ENCODE results near the gene GRM1.

Gene GRM1

DNA sequence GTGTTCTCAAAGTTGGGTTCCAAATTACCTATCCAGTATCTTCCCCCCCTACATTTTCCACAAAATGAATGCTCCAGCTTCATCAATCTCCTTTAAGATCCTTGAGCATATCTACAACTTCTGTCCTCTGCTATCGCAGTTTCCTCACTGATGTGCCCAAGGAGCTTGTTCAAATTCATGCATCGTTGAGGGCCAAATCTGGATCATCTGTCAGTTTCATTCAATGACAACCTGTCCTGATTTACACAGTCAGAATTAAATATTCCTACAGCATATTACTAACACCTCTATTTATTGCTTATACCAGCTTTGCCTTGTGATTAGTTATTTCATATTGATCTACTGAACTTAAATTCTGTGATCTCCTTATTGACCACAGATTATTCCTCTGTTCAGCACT is 68.7 kb downstream of the GRM1 start:
- H3K4me1 ChIP-seq (ENCODE audit: insufficient read depth, low read length, poor library complexity, severe bottlenecking) = no peaks in the 10 kb centered on the region
- H3K9me3 ChIP-seq (ENCODE audit: insufficient read depth, low read depth, low read length) = no peaks in the 10 kb centered on the region
- no peak for TF ChIP-seq CTCF (conservative IDR thresholded peaks at IDR 0.05; ENCODE audit: low read length)
- TF ChIP-seq EZH2phosphoT487 (IDR thresholded peaks at IDR 0.05; ENCODE audit: borderline replicate concordance) = no peak
- H3K4me2 ChIP-seq (ENCODE audit: low read depth, low read length, poor library complexity, severe bottlenecking) = no peak overlapping the region
- H3K79me2 ChIP-seq (ENCODE audit: insufficient read depth, low read length) = no peaks in the 10 kb centered on the region
- no peaks in the 10 kb centered on the region for H3K36me3 ChIP-seq (ENCODE audit: insufficient read depth, low read length)
- H4K20me1 ChIP-seq (ENCODE audit: insufficient read depth, low read length, poor library complexity, severe bottlenecking) = no peaks in the 10 kb centered on the region
- H3F3A ChIP-seq (ENCODE audit: low read depth) = no peaks in the 10 kb centered on the region
- no peak overlapping the region for H3K4me3 ChIP-seq (ENCODE audit: low read length, poor library complexity, severe bottlenecking)
- no peak overlapping the region for H3K9ac ChIP-seq (ENCODE audit: low read depth, low read length, poor library complexity, severe bottlenecking)
- H3K27me3 ChIP-seq (ENCODE audit: insufficient read depth, low read length, poor library complexity, severe bottlenecking) = no peaks in the 10 kb centered on the region
- H3K9me2 ChIP-seq (replicated peaks; ENCODE audit: low read depth, low read length) = no peaks in the 10 kb centered on the region
- no peak overlapping the region for H2AFZ ChIP-seq (ENCODE audit: low read length)

GRCh38 chr6:146100776-146101175 is 71.9 kb downstream of the GRM1 start:
- no peak overlapping the region for H3K4me3 ChIP-seq (ENCODE audit: low read length, poor library complexity, severe bottlenecking)
- no peaks in the 10 kb centered on the region for H3K4me1 ChIP-seq (ENCODE audit: insufficient read depth, low read length, poor library complexity, severe bottlenecking)
- H3K36me3 ChIP-seq (ENCODE audit: insufficient read depth, low read length) = no peaks in the 10 kb centered on the region
- H3K9ac ChIP-seq (ENCODE audit: low read depth, low read length, poor library complexity, severe bottlenecking) = no peak overlapping the region
- no peaks in the 10 kb centered on the region for H3K9me2 ChIP-seq (replicated peaks; ENCODE audit: low read depth, low read length)
- no peaks in the 10 kb centered on the region for H4K20me1 ChIP-seq (ENCODE audit: insufficient read depth, low read length, poor library complexity, severe bottlenecking)
- no peak overlapping the region for H2AFZ ChIP-seq (ENCODE audit: low read length)
- H3F3A ChIP-seq (ENCODE audit: low read depth) = no peaks in the 10 kb centered on the region
- H3K27me3 ChIP-seq (ENCODE audit: insufficient read depth, low read length, poor library complexity, severe bottlenecking) = no peaks in the 10 kb centered on the region
- no peak for TF ChIP-seq EZH2phosphoT487 (IDR thresholded peaks at IDR 0.05; ENCODE audit: borderline replicate concordance)
- no peak for TF ChIP-seq CTCF (conservative IDR thresholded peaks at IDR 0.05; ENCODE audit: low read length)
- H3K4me2 ChIP-seq (ENCODE audit: low read depth, low read length, poor library complexity, severe bottlenecking) = no peak overlapping the region
- H3K79me2 ChIP-seq (ENCODE audit: insufficient read depth, low read length) = no peaks in the 10 kb centered on the region
- no peaks in the 10 kb centered on the region for H3K9me3 ChIP-seq (ENCODE audit: insufficient read depth, low read depth, low read length)

DNA sequence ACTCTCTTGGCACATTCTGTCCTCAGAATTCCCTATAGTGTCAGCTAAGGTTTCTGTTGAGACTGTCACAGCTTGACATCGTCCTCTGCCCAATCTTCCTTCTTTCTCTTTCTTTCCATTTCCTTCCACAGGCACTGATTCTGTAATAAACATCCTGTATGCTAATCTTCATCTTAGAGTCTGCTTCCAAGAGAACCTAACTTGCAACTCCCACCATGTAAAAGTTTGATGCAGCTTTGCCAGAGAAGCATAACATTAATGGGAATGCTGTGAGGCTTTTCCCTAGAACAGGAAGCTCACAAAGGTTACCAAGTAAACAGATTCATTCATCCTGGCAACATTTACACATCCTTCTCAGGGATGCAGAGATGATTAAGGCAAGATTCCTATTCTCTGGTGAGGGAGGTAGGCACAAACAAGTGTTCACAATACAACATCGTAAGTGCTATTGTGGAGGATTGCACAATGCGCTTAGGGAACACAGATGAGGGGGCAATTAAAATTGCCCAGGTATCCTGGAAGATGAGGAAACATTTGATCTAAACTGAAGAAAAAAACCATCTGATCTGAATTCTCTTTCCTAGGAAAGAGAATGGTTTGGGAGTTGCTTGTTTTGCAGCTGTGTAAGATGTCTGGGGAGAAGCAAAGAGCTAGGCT is 74.7 kb downstream of the GRM1 start:
- Histone ChIP-seq H3K27me3 (ENCODE audit: insufficient read depth, low read length, poor library complexity, severe bottlenecking) (no peaks in the 10 kb centered on the region), H3K36me3 (ENCODE audit: insufficient read depth, low read length) (no peaks in the 10 kb centered on the region), H4K20me1 (ENCODE audit: insufficient read depth, low read length, poor library complexity, severe bottlenecking) (no peaks in the 10 kb centered on the region), H3K9ac (ENCODE audit: low read depth, low read length, poor library complexity, severe bottlenecking) (no peak overlapping the region), H3K4me2 (ENCODE audit: low read depth, low read length, poor library complexity, severe bottlenecking) (no peak overlapping the region), H3K79me2 (ENCODE audit: insufficient read depth, low read length) (no peaks in the 10 kb centered on the region), H3K9me2 (replicated peaks; ENCODE audit: low read depth, low read length) (no peaks in the 10 kb centered on the region), H3K4me3 (ENCODE audit: low read length, poor library complexity, severe bottlenecking) (no peak overlapping the region), H3K9me3 (ENCODE audit: insufficient read depth, low read depth, low read length) (no peaks in the 10 kb centered on the region), H3K4me1 (ENCODE audit: insufficient read depth, low read length, poor library complexity, severe bottlenecking) (no peaks in the 10 kb centered on the region), H2AFZ (ENCODE audit: low read length) (no peak overlapping the region), H3F3A (ENCODE audit: low read depth) (no peaks in the 10 kb centered on the region)
- no peak for TF ChIP-seq EZH2phosphoT487 (IDR thresholded peaks at IDR 0.05; ENCODE audit: borderline replicate concordance)
- TF ChIP-seq CTCF (conservative IDR thresholded peaks at IDR 0.05; ENCODE audit: low read length) = no peak

Data from Loucy (cell line).